Adipocyte (in vitro differentiated cells): ENCODE data around the gene DBF4B.

ENCODE experiments used
- DNase-seq: peaks from one replicate; pipeline ENCODE4 v3.0.0-alpha.2; 2015; ENCODE audit warnings: low read depth
- H3K27me3 ChIP-seq: replicated peaks from 2 replicates; pipeline ENCODE4 v1.7.0; 2013; ENCODE audit warnings: mild to moderate bottlenecking, low read length, moderate library complexity; ENCODE audit not compliant: control insufficient read depth, insufficient read depth
- H3K36me3 ChIP-seq: 2 replicates; pipeline ENCODE4 v1.7.0; 2013; ENCODE audit warnings: low read length, mild to moderate bottlenecking, moderate library complexity; ENCODE audit not compliant: control insufficient read depth, insufficient read depth, severe bottlenecking
- H3K4me1 ChIP-seq: 2 replicates; pipeline ENCODE4 v1.7.0; 2013; ENCODE audit warnings: mild to moderate bottlenecking, low read length, moderate library complexity; ENCODE audit not compliant: control insufficient read depth, insufficient read depth
- H3K4me3 ChIP-seq: 2 replicates; pipeline ENCODE4 v1.7.0; 2013; ENCODE audit warnings: mild to moderate bottlenecking, low read length, moderate library complexity
- H3K9ac ChIP-seq: 2 replicates; pipeline ENCODE4 v1.7.0; 2013; ENCODE audit warnings: mild to moderate bottlenecking, low read length, moderate library complexity
- H3K9me3 ChIP-seq: 2 replicates; pipeline ENCODE4 v1.7.0; 2013; ENCODE audit warnings: mild to moderate bottlenecking, low read length, moderate library complexity; ENCODE audit not compliant: control insufficient read depth

The DBF4B gene

GRCh38 chr17:44780845-44781480 is 72.5 kb downstream of the DBF4B start:
- no peak for DNase-seq
- H3K36me3 ChIP-seq: no peaks in the 10 kb centered on the region

DNA sequence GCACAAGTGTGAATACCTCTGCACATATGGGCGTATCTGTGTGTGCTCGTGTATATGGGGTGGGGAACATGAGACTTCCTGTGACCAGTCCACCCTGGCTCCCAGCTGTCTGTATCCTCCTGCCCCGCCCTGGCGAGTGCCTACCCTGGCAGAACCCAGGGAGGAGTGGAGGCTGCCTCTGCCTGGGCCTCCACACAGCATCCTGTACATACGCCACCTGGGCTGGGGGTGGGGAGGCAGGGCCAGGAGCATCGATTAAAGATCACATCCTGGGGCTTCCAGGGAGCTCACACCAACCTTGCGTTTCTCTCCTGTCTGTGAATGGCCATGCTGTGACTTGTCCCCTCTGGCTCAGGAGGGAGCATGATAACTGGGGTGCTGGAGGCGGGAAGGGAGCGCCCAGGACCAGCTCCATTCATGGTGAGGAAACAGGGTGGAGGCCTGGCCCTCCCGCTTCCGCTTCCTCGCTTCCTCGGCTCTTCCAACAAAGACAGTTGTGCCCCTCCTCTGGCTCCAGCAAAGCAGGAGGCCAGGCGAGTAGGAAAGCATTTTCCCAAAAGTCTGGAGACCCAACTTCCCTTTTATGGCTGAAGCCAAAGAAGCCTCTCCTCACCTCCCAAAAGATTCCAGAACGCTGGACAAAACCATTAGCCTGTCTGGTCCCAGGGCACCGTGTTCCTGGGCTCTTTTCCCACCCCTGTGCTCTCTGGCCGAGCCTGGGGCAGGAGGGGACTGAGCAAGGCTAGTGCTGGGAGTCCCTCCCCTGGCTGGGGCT is 73.3 kb downstream of the DBF4B start:
- Histone ChIP-seq H3K4me1 (peaks cover 5% of the 10 kb centered on the region), H3K9ac (no peak overlapping the region), H3K36me3 (no peaks in the 10 kb centered on the region), H3K4me3 (no peak overlapping the region), H3K27me3 (peaks cover 7% of the 10 kb centered on the region), H3K9me3 (no peaks in the 10 kb centered on the region)
- DNase-seq: no peak

More at GRCh38 chr17:44780845-44781480, 72.5 kb downstream of the DBF4B start:
- peaks cover 7% of the 10 kb centered on the region for H3K4me1 ChIP-seq
- H3K4me3 ChIP-seq: no peak overlapping the region
- H3K27me3 ChIP-seq: peaks cover 13% of the 10 kb centered on the region
- no peak overlapping the region for H3K9ac ChIP-seq
- H3K9me3 ChIP-seq: no peaks in the 10 kb centered on the region

GRCh38 chr17:44782326-44782850 is 73.9 kb downstream of the DBF4B start:
- no peak overlapping the region for H3K9ac ChIP-seq
- no peaks in the 10 kb centered on the region for H3K36me3 ChIP-seq
- H3K9me3 ChIP-seq: no peaks in the 10 kb centered on the region
- H3K4me3 ChIP-seq: no peak overlapping the region
- H3K4me1 ChIP-seq: peaks cover 5% of the 10 kb centered on the region
- H3K27me3 ChIP-seq: peaks cover 11% of the 10 kb centered on the region
- DNase-seq: no peak

- no peaks in the 10 kb centered on the region for H3K36me3 ChIP-seq
- DNase-seq: no peak
- peaks cover 11% of the 10 kb centered on the region for H3K27me3 ChIP-seq
- peaks cover 5% of the 10 kb centered on the region for H3K4me1 ChIP-seq
- H3K9me3 ChIP-seq: no peaks in the 10 kb centered on the region
- no peak overlapping the region for H3K9ac ChIP-seq
- H3K4me3 ChIP-seq: no peak overlapping the region
These were observed 77.5 kb downstream of the DBF4B start for GRCh38 chr17:44785921-44786320.

GRCh38 chr17:44786551-44787081 is 78.2 kb downstream of the DBF4B start:
- Histone ChIP-seq H3K9ac (no peak overlapping the region), H3K36me3 (no peaks in the 10 kb centered on the region), H3K9me3 (no peaks in the 10 kb centered on the region), H3K27me3 (peaks cover 11% of the 10 kb centered on the region), H3K4me3 (no peak overlapping the region), H3K4me1 (peaks cover 5% of the 10 kb centered on the region)
- no peak for DNase-seq

- no peak for DNase-seq
- H3K4me3 ChIP-seq: no peak overlapping the region
These were observed 78.9 kb downstream of the DBF4B start for GRCh38 chr17:44787271-44787940.

GRCh38 chr17:44788139-44788538 is 79.7 kb downstream of the DBF4B start:
- Histone ChIP-seq H3K27me3 (peaks cover 11% of the 10 kb centered on the region), H3K9me3 (no peaks in the 10 kb centered on the region), H3K9ac (no peak overlapping the region), H3K36me3 (no peaks in the 10 kb centered on the region), H3K4me3 (no peak overlapping the region), H3K4me1 (no peaks in the 10 kb centered on the region)
- DNase-seq: no peak

More at GRCh38 chr17:44787271-44787940, 78.9 kb downstream of the DBF4B start:
- no peak overlapping the region for H3K9ac ChIP-seq
- H3K9me3 ChIP-seq: no peaks in the 10 kb centered on the region
- H3K36me3 ChIP-seq: no peaks in the 10 kb centered on the region
- H3K4me1 ChIP-seq: no peaks in the 10 kb centered on the region
- H3K27me3 ChIP-seq: peaks cover 11% of the 10 kb centered on the region

- Histone ChIP-seq H3K4me1 (peaks cover 14% of the 10 kb centered on the region), H3K9me3 (no peaks in the 10 kb centered on the region), H3K27me3 (peaks cover under 1% of the 10 kb centered on the region), H3K36me3 (no peaks in the 10 kb centered on the region), H3K9ac (no peak overlapping the region), H3K4me3 (no peak overlapping the region)
- no peak for DNase-seq
These were observed 83.8 kb downstream of the DBF4B start for GRCh38 chr17:44792276-44792675.

DNA sequence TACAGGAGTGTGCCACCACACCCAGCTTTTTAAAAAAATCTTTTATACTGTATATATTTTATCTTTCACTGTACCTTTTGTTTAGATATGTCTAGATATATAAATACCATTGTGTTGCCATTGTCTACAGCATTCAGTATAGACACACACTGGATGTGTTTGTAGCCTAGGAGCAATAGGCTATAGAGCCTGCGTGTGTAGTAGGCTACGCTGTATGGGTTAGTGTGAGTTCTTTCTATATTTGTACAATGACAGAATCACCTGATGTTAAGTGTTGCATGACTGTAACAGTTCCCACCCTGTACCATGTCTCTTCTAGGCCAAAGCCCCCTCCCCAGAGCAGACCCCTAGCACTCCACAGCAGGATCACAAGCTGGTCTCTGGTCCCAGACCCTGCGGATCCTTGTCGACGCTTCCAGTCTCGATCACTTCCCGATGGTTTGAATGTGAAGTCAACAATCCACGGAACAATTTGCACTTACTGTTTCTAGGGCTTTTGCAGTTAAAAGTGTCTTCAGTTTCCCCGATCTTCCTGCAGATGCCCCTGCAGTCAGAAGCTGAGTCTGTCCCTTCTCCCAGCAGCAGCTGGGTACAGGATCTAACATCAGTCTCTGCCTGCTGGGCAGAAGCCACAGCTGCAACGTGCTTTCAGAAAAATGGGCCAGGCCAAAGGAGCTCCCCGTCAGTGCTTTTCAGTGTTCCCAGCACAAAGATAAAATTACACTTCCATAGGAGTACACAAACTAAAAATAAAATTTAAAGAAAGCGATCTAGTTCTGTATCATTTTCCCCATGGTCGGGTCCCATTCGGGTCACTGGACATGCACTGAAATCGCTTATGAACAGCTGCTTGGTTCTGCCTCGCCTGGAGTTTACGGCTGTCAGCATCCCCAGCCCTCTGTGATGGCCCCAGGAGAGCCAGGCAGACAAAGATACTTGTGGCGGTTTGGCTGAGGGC is 85.7 kb downstream of the DBF4B start:
- no peak for DNase-seq
- no peak overlapping the region for H3K4me3 ChIP-seq

DNA sequence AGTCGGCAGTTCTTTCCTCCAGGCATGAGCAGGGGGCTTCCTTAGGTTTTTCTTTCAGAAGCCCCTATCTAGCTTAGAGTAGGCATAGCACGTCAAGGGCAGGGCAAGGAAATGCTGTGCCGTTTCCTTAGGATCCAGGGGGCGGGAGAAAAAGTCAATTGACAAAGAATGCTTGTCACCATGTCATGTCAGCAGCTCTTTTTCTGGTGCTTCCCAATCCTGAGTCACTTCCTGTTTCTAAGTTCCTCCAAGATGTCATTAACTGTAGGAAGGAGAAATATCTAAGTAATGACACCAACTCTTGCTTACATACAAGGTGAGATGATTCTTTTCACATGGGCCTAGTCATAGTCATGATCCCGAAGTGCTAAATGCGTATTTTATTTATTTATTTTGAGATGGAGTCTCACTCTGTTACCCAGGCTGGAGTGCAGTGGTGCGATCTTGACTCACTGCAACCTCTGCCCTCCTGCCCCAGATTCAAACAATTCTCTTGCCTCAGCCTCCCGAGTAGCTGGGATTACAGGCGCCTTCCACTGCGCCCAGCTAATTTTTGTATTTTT is 86.5 kb downstream of the DBF4B start:
- Histone ChIP-seq H3K9me3 (no peaks in the 10 kb centered on the region), H3K4me1 (peaks cover 26% of the 10 kb centered on the region), H3K27me3 (no peaks in the 10 kb centered on the region), H3K9ac (peak overlapping the region; percentile 39), H3K36me3 (no peaks in the 10 kb centered on the region), H3K4me3 (peak overlapping the region; percentile 3)
- peak; percentile 53 for DNase-seq

More for the DNA sequence above, 85.7 kb downstream of the DBF4B start:
- H3K9me3 ChIP-seq: no peaks in the 10 kb centered on the region
- H3K4me1 ChIP-seq: peaks cover 26% of the 10 kb centered on the region
- H3K27me3 ChIP-seq: no peaks in the 10 kb centered on the region
- peak overlapping the region; percentile 39 for H3K9ac ChIP-seq
- no peaks in the 10 kb centered on the region for H3K36me3 ChIP-seq
